ENCODE measurements around the gene FBXO48. TPM values are rescaled to one million over a fixed set of nuclear protein-coding genes. Genes with fewer than 3 reads are reported as not detected.

FBXO48 gene
- total and polyA plus RNA-seq, 12 donors, result 0.42 to 2.8 (median 1.1) TPM

DNA sequence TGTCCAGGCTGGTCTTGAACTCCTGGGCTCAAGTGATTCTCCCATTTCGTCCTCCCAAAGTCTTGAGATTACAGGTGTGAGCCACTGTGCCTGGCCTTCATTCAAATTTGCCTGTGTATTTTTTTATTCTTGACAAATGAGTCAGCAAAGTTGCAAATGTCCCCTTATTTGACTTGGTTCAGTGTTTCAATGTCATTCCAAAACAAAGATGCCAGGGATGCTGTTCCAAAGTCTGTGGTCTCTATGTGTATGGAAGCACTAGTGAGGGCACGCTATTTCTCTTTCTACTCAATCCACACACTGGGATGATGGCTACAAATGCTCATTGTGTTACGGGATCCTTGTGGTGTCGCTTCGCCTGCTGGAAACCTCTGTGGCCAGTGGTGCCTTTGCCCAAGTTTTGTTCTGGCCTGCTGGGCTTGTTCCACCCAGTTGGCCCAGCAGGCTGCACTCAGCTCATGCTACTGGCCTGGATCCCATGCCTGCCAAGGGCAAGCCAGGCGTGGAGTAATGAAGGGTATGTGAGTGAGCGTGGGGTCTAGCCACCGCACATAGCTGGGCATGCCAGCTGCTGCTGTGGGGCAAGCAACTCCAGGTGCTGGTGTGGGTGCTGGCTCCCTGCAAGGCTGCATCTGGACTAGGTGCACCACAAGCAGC is 35.6 kb downstream of the FBXO48 start:
- H3K27ac ChIP-seq, result no peak overlapping the region
- no peak overlapping the region for H3K4me3 ChIP-seq
- 75 to 84% (median 80%) methylated on average over 5 to 8 of the region's 8 CpGs for WGBS, 4 donors
- DNase-seq, result no peak
- TF ChIP-seq, protein P1, sequence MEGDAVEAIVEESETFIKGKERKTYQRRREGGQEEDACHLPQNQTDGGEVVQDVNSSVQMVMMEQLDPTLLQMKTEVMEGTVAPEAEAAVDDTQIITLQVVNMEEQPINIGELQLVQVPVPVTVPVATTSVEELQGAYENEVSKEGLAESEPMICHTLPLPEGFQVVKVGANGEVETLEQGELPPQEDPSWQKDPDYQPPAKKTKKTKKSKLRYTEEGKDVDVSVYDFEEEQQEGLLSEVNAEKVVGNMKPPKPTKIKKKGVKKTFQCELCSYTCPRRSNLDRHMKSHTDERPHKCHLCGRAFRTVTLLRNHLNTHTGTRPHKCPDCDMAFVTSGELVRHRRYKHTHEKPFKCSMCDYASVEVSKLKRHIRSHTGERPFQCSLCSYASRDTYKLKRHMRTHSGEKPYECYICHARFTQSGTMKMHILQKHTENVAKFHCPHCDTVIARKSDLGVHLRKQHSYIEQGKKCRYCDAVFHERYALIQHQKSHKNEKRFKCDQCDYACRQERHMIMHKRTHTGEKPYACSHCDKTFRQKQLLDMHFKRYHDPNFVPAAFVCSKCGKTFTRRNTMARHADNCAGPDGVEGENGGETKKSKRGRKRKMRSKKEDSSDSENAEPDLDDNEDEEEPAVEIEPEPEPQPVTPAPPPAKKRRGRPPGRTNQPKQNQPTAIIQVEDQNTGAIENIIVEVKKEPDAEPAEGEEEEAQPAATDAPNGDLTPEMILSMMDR (IDR thresholded peaks at IDR 0.05), result no peak
- no peak for TF ChIP-seq POLR2A (IDR thresholded peaks at IDR 0.05)
- no peaks in the 10 kb centered on the region for H3K36me3 ChIP-seq (replicated peaks in 1 of 2)
- intact Hi-C loops (cut with DNase I), result loop anchor here (5.0 to 10.0 kb wide), 2 partner anchors 67 to 74 kb away; partner anchors contain the start of gene PLEK (in 1 of the 2)
- no peaks in the 10 kb centered on the region for H3K27me3 ChIP-seq
- peaks cover 0 to 6% of the 10 kb centered on the region in 2 donors for H3K4me1 ChIP-seq (replicated peaks in 1 of 2)
- H3K9me3 ChIP-seq (replicated peaks in 1 of 3), result no peaks in the 10 kb centered on the region

DNA sequence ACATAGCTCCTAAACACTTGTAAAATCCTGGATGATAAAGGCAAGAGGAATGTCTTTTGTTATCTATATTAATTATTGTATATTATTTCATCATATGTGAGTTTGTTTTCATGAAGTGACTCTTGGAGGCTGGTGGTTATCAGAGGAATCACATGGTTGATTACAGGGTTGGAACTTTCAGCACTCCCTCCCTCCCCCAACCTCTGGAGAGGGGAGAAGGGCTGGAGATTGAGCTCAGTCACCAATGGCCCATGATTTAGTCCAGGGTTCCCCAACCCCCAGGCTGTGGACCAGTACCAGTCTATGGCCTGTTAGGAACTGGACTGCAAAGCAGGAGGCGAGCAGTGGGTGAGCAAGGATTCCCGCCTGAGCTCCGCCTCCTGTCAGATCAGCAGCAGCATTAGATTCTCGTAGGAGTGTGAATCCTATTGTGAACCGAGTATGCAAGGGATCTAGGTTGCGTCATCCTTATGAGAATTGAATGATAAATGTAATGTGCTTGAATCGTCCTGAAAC is 37.7 kb downstream of the FBXO48 start:
- no peaks in the 10 kb centered on the region for H3K9me3 ChIP-seq (replicated peaks in 1 of 3)
- intact Hi-C loops (cut with DNase I), result no loop called here
- 62 to 85% (median 75%) methylated on average over 7 of the region's 7 CpGs for WGBS, 4 donors
- H3K4me3 ChIP-seq, result no peak overlapping the region
- no peaks in the 10 kb centered on the region for H3K27me3 ChIP-seq
- no peak for DNase-seq
- TF ChIP-seq POLR2A (IDR thresholded peaks at IDR 0.05), result no peak
- TF ChIP-seq, protein P1 (IDR thresholded peaks at IDR 0.05), result no peak
- no peak overlapping the region for H3K27ac ChIP-seq
- no peaks in the 10 kb centered on the region for H3K4me1 ChIP-seq (replicated peaks in 1 of 2)
- H3K36me3 ChIP-seq (replicated peaks in 1 of 2), result no peaks in the 10 kb centered on the region

DNA sequence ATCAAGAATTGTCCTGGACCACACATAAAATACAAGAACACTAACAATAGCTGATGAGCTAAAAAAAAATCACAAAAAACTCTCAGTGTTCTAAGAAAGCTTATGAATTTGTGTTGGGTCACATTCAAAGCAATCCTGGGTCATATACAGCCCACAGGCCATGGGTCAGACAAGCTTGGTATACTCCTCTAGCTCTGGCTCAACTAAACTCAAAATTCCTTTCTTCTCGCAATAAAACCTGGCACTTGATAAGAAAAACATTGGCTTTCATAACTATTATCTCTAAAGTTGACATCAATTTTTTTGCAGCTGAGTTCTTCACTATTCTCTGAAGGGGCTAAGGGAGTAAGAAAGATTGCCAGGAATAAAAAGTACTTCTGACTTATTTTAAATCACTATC is 38.3 kb downstream of the FBXO48 start:
- Histone ChIP-seq H3K4me1 (replicated peaks in 1 of 2) (no peaks in the 10 kb centered on the region), H3K9me3 (replicated peaks in 1 of 3) (no peaks in the 10 kb centered on the region), H3K4me3 (no peak overlapping the region), H3K27ac (no peak overlapping the region), H3K27me3 (no peaks in the 10 kb centered on the region), H3K36me3 (replicated peaks in 1 of 2) (no peaks in the 10 kb centered on the region)
- DNase-seq, result no peak
- WGBS, 4 donors, result 50 to 59% (median 52%) methylated on average over 1 of the region's 1 CpG
- no peak for TF ChIP-seq POLR2A (IDR thresholded peaks at IDR 0.05)
- TF ChIP-seq, protein P1 (IDR thresholded peaks at IDR 0.05), result no peak
- intact Hi-C loops (cut with DNase I), result no loop called here

DNA sequence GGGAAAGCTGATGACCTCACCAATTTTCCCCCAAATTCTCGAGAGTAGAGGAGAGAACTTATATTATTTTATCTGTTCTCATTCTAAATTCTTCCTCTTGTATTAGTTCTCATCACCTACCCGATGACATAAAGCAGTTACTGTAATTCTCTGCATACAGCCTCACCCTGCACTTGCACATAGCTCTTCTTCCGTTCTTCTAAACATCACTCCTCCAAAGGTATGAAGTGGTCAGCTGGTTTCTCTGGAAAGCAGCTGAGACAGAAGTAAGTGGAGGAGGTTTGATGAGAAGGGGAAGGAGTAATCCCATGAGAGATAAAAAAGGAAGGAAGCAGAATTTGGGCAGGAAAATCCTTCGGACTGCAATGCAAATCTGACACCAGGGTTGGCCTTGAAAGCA is 39.0 kb downstream of the FBXO48 start:
- no peak for TF ChIP-seq POLR2A (IDR thresholded peaks at IDR 0.05)
- TF ChIP-seq, protein P1 (IDR thresholded peaks at IDR 0.05), result no peak
- no peaks in the 10 kb centered on the region for H3K9me3 ChIP-seq (replicated peaks in 1 of 3)
- no peak overlapping the region for H3K27ac ChIP-seq
- DNase-seq, result no peak
- no peaks in the 10 kb centered on the region for H3K4me1 ChIP-seq (replicated peaks in 1 of 2)
- intact Hi-C loops (cut with DNase I), result no loop called here
- no peaks in the 10 kb centered on the region for H3K27me3 ChIP-seq
- no peaks in the 10 kb centered on the region for H3K36me3 ChIP-seq (replicated peaks in 1 of 2)
- 55 to 59% (median 56%) methylated on average over 4 of the region's 4 CpGs for WGBS, 4 donors
- no peak overlapping the region for H3K4me3 ChIP-seq

All from adrenal gland (tissue), 12 donors.